Smooth muscle cell (in vitro differentiated cells): ENCODE results near the gene CRIP2. TPM values are rescaled to one million over a fixed set of nuclear protein-coding genes. Genes with fewer than 3 reads are reported as not detected.

ENCODE experiments used
- DNase-seq: peaks from one replicate; lab custom pipeline; 2025; ENCODE audit not compliant: unreplicated experiment; lab: John Stamatoyannopoulos, UW
- H2AFZ ChIP-seq: fragments of 200-600 bp; sonication (generic); 2 replicates; pipeline ENCODE4 v1.6.0; 2016; ENCODE audit warnings: antibody characterized with exemption, low read depth, mild to moderate bottlenecking
- H3F3A ChIP-seq: fragments of 200-600 bp; sonication (generic); 2 replicates; pipeline ENCODE4 v1.6.0; 2017; ENCODE audit warnings: antibody characterized with exemption, low read depth
- H3K27ac ChIP-seq: fragments of 200-600 bp; sonication (generic); 2 replicates; pipeline ENCODE4 v1.5.1; 2016; ENCODE audit warnings: low read depth, mild to moderate bottlenecking
- H3K27me3 ChIP-seq: fragments of 200-600 bp; sonication (generic); 2 replicates; pipeline ENCODE4 v1.6.1; 2016; ENCODE audit warnings: low read depth, mild to moderate bottlenecking
- H3K36me3 ChIP-seq: fragments of 200-600 bp; sonication (generic); 2 replicates; pipeline ENCODE4 v1.5.1; 2016; ENCODE audit warnings: low read depth
- H3K4me1 ChIP-seq: fragments of 200-600 bp; sonication (generic); 2 replicates; pipeline ENCODE4 v1.5.1; 2016; ENCODE audit warnings: low read depth
- H3K4me2 ChIP-seq: fragments of 200-600 bp; sonication (generic); 2 replicates; pipeline ENCODE4 v1.6.0; 2016; ENCODE audit warnings: mild to moderate bottlenecking
- H3K4me3 ChIP-seq: fragments of 200-600 bp; sonication (generic); 2 replicates; pipeline ENCODE4 v1.5.1; 2016; ENCODE audit warnings: mild to moderate bottlenecking
- H3K79me2 ChIP-seq: fragments of 200-600 bp; sonication (generic); 2 replicates; pipeline ENCODE4 v1.6.0; 2016; ENCODE audit warnings: low read depth, mild to moderate bottlenecking
- H3K9ac ChIP-seq: fragments of 200-600 bp; sonication (generic); 2 replicates; pipeline ENCODE4 v1.6.0; 2016; ENCODE audit warnings: low read depth
- H3K9me3 ChIP-seq: fragments of 200-600 bp; sonication (generic); replicated peaks from 2 replicates; pipeline ENCODE4 v1.5.1; 2016; ENCODE audit warnings: low read depth
- H4K20me1 ChIP-seq: fragments of 200-600 bp; sonication (generic); 2 replicates; pipeline ENCODE4 v1.6.0; 2016; ENCODE audit warnings: low read depth
- CTCF ChIP-seq: fragments of 200-600 bp; sonication (generic); IDR thresholded peaks from 2 replicates; pipeline ENCODE4 v1.5.1; 2017; ENCODE audit warnings: borderline replicate concordance, mild to moderate bottlenecking, antibody characterized with exemption; ENCODE audit not compliant: insufficient read depth, poor library complexity, severe bottlenecking
- WGBS: methylation state at CpG from one replicate; pipeline ENCODE4 v1.1.7; 2016; ENCODE audit warnings: low lambda C conversion rate; 5-methylcytosine and 5-hydroxymethylcytosine counted together
- polyA plus RNA-seq: library from polyadenylated mRNA; unstranded; fragments of >200 nt; fragmentation: Nextera tagmentation; extraction: Ambion mirVana; gene quantifications from 2 replicates; pipeline ENCODE4 v1.2.1, GENCODE V29; 2016
- total RNA-seq: library from RNA; depleted of rRNA; stranded (reverse); fragments of >200 nt; gene quantifications from 2 replicates; pipeline ENCODE4 v1.2.3, GENCODE V29; 2014

The CRIP2 gene
- total and polyA plus RNA-seq, 2 experiments from 2014 or later = 14.1 to 38.1 TPM

GRCh38 chr14:105492031-105492970, 17.7 kb downstream of the CRIP2 start:
- DNase-seq = no peak
- no peaks in the 10 kb centered on the region for H3K36me3 ChIP-seq
- H3F3A ChIP-seq = no peaks in the 10 kb centered on the region
- no peak overlapping the region for H3K9ac ChIP-seq
- 98% methylated on average over 18 of the region's 24 CpGs for WGBS
- H3K9me3 ChIP-seq = no peaks in the 10 kb centered on the region
- H3K79me2 ChIP-seq = no peaks in the 10 kb centered on the region
- peaks cover under 1% of the 10 kb centered on the region for H3K27me3 ChIP-seq
- H4K20me1 ChIP-seq = no peaks in the 10 kb centered on the region
- peak overlapping the region; percentile 77 for H3K4me2 ChIP-seq
- no peak overlapping the region for H2AFZ ChIP-seq
- H3K27ac ChIP-seq = no peak overlapping the region
- peaks cover 6% of the 10 kb centered on the region for H3K4me1 ChIP-seq
- H3K4me3 ChIP-seq = peak overlapping the region; percentile 54
- no peak for TF ChIP-seq CTCF

GRCh38 chr14:105492971-105493871, 18.6 kb downstream of the CRIP2 start:
- no peaks in the 10 kb centered on the region for H4K20me1 ChIP-seq
- H3F3A ChIP-seq = no peaks in the 10 kb centered on the region
- no peak overlapping the region for H3K27ac ChIP-seq
- H3K36me3 ChIP-seq = no peaks in the 10 kb centered on the region
- no peak overlapping the region for H3K4me2 ChIP-seq
- TF ChIP-seq CTCF = no peak
- no peaks in the 10 kb centered on the region for H3K9me3 ChIP-seq
- WGBS = 85% methylated on average over 15 of the region's 20 CpGs
- no peaks in the 10 kb centered on the region for H3K27me3 ChIP-seq
- no peak overlapping the region for H3K9ac ChIP-seq
- H3K4me3 ChIP-seq = no peak overlapping the region
- no peak overlapping the region for H2AFZ ChIP-seq
- no peaks in the 10 kb centered on the region for H3K79me2 ChIP-seq
- peaks cover 6% of the 10 kb centered on the region for H3K4me1 ChIP-seq
- DNase-seq = no peak

- 94% methylated on average over 16 of the region's 16 CpGs for WGBS
- DNase-seq = no peak
- H3F3A ChIP-seq = no peaks in the 10 kb centered on the region
- no peak overlapping the region for H3K4me2 ChIP-seq
- no peaks in the 10 kb centered on the region for H4K20me1 ChIP-seq
- H3K9me3 ChIP-seq = no peaks in the 10 kb centered on the region
- no peak overlapping the region for H2AFZ ChIP-seq
- H3K4me3 ChIP-seq = no peak overlapping the region
- no peak overlapping the region for H3K9ac ChIP-seq
- H3K36me3 ChIP-seq = no peaks in the 10 kb centered on the region
- TF ChIP-seq CTCF = no peak
- H3K4me1 ChIP-seq = peaks cover 5% of the 10 kb centered on the region
- H3K27me3 ChIP-seq = no peaks in the 10 kb centered on the region
- H3K27ac ChIP-seq = no peak overlapping the region
- no peaks in the 10 kb centered on the region for H3K79me2 ChIP-seq
These were observed 19.4 kb downstream of the CRIP2 start for GRCh38 chr14:105493921-105494605.
